GM12801 (cell line): Measurements from ENCODE around the gene C16orf96.

ENCODE experiments used
- TF ChIP-seq, protein P1 (sequence below): IDR thresholded peaks from one replicate; pipeline ENCODE4 v1.5.1; 2011; ENCODE audit warnings: control low read depth; ENCODE audit not compliant: insufficient read length; ENCODE audit errors: extremely low read depth

Gene C16orf96

GRCh38 chr16:4519274-4520058, 36.7 kb upstream of the C16orf96 start:
- TF ChIP-seq, protein P1, sequence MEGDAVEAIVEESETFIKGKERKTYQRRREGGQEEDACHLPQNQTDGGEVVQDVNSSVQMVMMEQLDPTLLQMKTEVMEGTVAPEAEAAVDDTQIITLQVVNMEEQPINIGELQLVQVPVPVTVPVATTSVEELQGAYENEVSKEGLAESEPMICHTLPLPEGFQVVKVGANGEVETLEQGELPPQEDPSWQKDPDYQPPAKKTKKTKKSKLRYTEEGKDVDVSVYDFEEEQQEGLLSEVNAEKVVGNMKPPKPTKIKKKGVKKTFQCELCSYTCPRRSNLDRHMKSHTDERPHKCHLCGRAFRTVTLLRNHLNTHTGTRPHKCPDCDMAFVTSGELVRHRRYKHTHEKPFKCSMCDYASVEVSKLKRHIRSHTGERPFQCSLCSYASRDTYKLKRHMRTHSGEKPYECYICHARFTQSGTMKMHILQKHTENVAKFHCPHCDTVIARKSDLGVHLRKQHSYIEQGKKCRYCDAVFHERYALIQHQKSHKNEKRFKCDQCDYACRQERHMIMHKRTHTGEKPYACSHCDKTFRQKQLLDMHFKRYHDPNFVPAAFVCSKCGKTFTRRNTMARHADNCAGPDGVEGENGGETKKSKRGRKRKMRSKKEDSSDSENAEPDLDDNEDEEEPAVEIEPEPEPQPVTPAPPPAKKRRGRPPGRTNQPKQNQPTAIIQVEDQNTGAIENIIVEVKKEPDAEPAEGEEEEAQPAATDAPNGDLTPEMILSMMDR = no peak

DNA sequence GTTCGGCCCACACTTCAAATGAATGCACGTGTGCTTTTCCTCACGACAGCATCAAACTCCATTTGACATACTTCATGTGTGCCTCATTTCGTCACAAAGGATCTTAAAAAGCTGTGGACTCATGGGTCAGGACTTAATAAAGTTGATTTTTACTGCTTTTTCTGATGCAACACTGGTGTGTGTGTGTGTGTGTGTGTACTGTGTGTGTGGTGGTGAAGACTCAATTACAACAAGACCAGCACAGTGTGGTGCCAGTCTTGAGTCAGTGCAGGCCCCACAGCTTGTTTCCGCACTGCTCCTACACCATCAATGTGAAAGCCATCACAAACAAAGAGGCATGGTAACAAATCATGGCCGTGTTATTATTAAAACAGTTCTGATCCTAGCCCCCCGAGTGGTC, 35.2 kb upstream of the C16orf96 start:
- TF ChIP-seq, protein P1 = no peak

DNA sequence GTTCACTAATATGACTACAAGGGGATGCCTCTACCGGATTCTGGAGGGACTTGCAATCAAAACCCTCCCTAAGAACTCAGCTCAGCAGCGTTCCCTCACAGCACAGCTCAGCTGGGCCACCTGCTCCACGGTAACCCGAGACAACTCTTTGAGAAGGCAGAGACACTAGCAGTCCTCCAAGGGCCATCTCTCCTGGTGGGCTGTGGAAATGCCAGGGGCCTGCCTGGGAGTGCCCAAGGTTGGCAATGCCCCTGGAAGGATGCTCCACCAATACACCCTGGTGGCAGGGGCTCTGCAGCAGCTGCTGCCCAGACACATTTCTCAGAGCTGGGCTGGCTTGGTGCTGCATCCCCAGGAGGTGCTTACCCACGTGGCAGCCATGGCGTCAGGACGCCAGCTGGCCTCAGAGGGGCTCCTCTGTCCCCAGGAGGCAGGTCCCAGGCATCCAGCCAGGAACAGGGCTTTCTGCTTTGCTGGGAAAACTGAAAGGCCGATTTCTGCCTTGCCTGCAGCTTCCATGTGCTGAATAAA, 34.0 kb upstream of the C16orf96 start:
- TF ChIP-seq, protein P1 = no peak

GRCh38 chr16:4523686-4524085, 32.5 kb upstream of the C16orf96 start:
- TF ChIP-seq, protein P1 = no peak

GRCh38 chr16:4524571-4524970, 31.6 kb upstream of the C16orf96 start:
- TF ChIP-seq, protein P1 = no peak

DNA sequence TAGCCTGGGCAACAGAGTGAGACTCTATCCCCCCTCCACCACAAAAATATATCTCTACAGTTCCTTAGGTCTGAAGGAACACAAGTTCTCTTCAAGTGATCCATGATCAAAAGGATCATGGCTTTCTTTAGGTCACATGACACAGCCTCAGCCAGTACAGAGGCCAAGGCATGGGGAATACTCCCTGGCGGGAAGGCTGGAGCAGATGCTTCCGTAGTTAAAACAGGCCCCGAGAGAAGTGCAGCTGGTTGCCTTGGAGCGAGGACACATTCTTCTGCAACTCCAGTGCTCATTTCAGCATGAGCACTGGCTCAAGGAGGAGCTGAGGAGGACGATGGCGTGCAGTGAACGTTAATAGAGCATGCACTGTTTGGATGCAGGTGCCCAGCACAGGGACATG, 31.1 kb upstream of the C16orf96 start:
- TF ChIP-seq, protein P1 = no peak

GRCh38 chr16:4525634-4526277, 30.4 kb upstream of the C16orf96 start:
- TF ChIP-seq, protein P1 = no peak
